GM12878 (cell line): ENCODE data around the gene GRIK1. TPM values are rescaled to one million over a fixed set of nuclear protein-coding genes. Genes with fewer than 3 reads are reported as not detected.

Experiments used
- ATAC-seq: fragments of 200-7000 bp; cut with Tn5 transposase; 3 replicates; pipeline ENCODE4 v1.9.1; 2020; ENCODE audit warnings: mild to moderate bottlenecking, moderate library complexity
- BruUV-seq: library from RNA; stranded (reverse); fragments of 400-500 nt; replicated peaks from 2 replicates; lab custom pipeline; 2021; lab: Mats Ljungman, UMichigan
- CTCF ChIA-PET: fragments of 300-600 bp; sonication (Branson Sonifier 250); formaldehyde crosslinking; extraction: SDS; loops from one replicate; lab custom pipeline; 2021; ENCODE audit warnings: inconsistent platforms; lab: Yijun Ruan, JAX
- POLR2A ChIA-PET: fragments of 350-600 bp; formaldehyde crosslinking; extraction: SDS; loops from one replicate; lab custom pipeline; 2021; ENCODE audit warnings: inconsistent platforms; lab: Charles Lee
- RAD21 ChIA-PET: fragments of 300-600 bp; sonication (Branson Sonifier 250); formaldehyde crosslinking; loops from one replicate; lab custom pipeline; 2023; ENCODE audit warnings: antibody characterized with exemption; ENCODE audit not compliant: unreplicated experiment; lab: Charles Lee
- SMC1A ChIA-PET: fragments of 300-600 bp; sonication (Branson Sonifier 250); formaldehyde crosslinking; loops from one replicate; lab custom pipeline; 2023; ENCODE audit not compliant: unreplicated experiment, uncharacterized antibody; lab: Charles Lee
- DNase-seq: peaks from one replicate; pipeline ENCODE4 v3.0.0-alpha.2; 2011; ENCODE audit warnings: low read depth, low spot score
- FAIRE-seq: peaks from 3 replicates; lab custom pipeline; 2011; peaks lifted over from hg19 to GRCh38; lab: Jason Lieb, UNC
- H2AFZ ChIP-seq: 2 replicates; pipeline ENCODE4 v1.6.0; 2011; ENCODE audit warnings: low read depth, low read length, control low read depth; ENCODE audit not compliant: control insufficient read depth
- H3K27ac ChIP-seq: 2 replicates; pipeline ENCODE4 v1.5.1; 2011; ENCODE audit warnings: control low read depth; ENCODE audit not compliant: control insufficient read depth, insufficient read depth
- H3K27me3 ChIP-seq, 2 experiments: replicated peaks in 1 of 2; 2 replicates each; pipeline versions ENCODE4 v1.6.0 to v1.6.1; 2011; ENCODE audit warnings: low read length in 1 of 2; ENCODE audit not compliant: control insufficient read depth in 2 of 2, insufficient read depth in 2 of 2
- H3K36me3 ChIP-seq, 2 experiments: 2 replicates each; pipeline ENCODE4 v1.5.1; 2011; ENCODE audit warnings: low read length in 1 of 2; ENCODE audit not compliant: control insufficient read depth in 2 of 2, insufficient read depth in 2 of 2
- H3K4me1 ChIP-seq: 2 replicates; pipeline ENCODE4 v1.6.1; 2011; ENCODE audit warnings: mild to moderate bottlenecking, low read length, moderate library complexity, mixed read lengths; ENCODE audit not compliant: control insufficient read depth, insufficient read depth
- H3K4me2 ChIP-seq: 2 replicates; pipeline ENCODE4 v1.6.0; 2011; ENCODE audit warnings: control low read depth; ENCODE audit not compliant: control insufficient read depth, insufficient read depth
- H3K4me3 ChIP-seq: fragments of 200-600 bp; sonication (generic); 2 replicates; pipeline ENCODE4 v1.5.1; 2016
- H3K79me2 ChIP-seq: 2 replicates; pipeline ENCODE4 v1.6.0; 2011; ENCODE audit warnings: low read length; ENCODE audit not compliant: control insufficient read depth, insufficient read depth
- H3K9ac ChIP-seq: 2 replicates; pipeline ENCODE4 v1.8.0; 2011; ENCODE audit warnings: low read length, control low read depth, mixed read lengths; ENCODE audit not compliant: control insufficient read depth, insufficient read depth
- H3K9me3 ChIP-seq: replicated peaks from 3 replicates; pipeline ENCODE4 v1.5.1; 2011; ENCODE audit warnings: mild to moderate bottlenecking, low read length; ENCODE audit not compliant: control insufficient read depth, insufficient read depth
- H4K20me1 ChIP-seq: 2 replicates; pipeline ENCODE4 v1.6.0; 2011; ENCODE audit not compliant: control insufficient read depth, insufficient read depth
- BHLHE40 ChIP-seq, 2 experiments: fragments of 450-650 bp in 1 of 2; IDR thresholded peaks; 2 replicates each; pipeline ENCODE4 v1.6.1; 2011 to 2017; ENCODE audit warnings: low read depth in 2 of 2, borderline replicate concordance in 1 of 2, improper control_type of control experiment in 1 of 2, low read length in 1 of 2, mild to moderate bottlenecking in 1 of 2
- CTCF ChIP-seq, 3 experiments: IDR thresholded peaks in 2 of 3; conservative IDR thresholded peaks in 1 of 3; 2 replicates each; pipeline ENCODE4 v1.5.1; 2011; ENCODE audit warnings: low read depth in 3 of 3, low read length in 3 of 3, mild to moderate bottlenecking in 3 of 3, control low read depth in 2 of 3, moderate library complexity in 2 of 3, inconsistent platforms in 1 of 3, mixed read lengths in 1 of 3; ENCODE audit not compliant: control insufficient read depth in 2 of 3, insufficient read depth in 1 of 3; ENCODE audit errors: extremely low read depth in 1 of 3
- HDGF ChIP-seq: fragments of 450-650 bp; IDR thresholded peaks from 2 replicates; pipeline ENCODE4 v1.6.1; 2016; ENCODE audit warnings: antibody characterized with exemption
- NKRF ChIP-seq: fragments of 450-650 bp; conservative IDR thresholded peaks from 2 replicates; pipeline ENCODE4 v1.6.1; 2017; ENCODE audit warnings: mild to moderate bottlenecking, moderate library complexity
- RAD21 ChIP-seq: IDR thresholded peaks from 2 replicates; pipeline ENCODE4 v1.6.1; 2011; ENCODE audit warnings: mild to moderate bottlenecking, low read depth, low read length, moderate library complexity; ENCODE audit not compliant: insufficient read depth
- REST ChIP-seq: IDR thresholded peaks from 2 replicates; pipeline ENCODE4 v1.6.1; 2012; ENCODE audit warnings: mild to moderate bottlenecking, low read depth, low read length
- SMARCA5 ChIP-seq: fragments of 450-650 bp; IDR thresholded peaks from 2 replicates; pipeline ENCODE4 v1.6.1; 2017; ENCODE audit warnings: mild to moderate bottlenecking
- SMC3 ChIP-seq: IDR thresholded peaks from 2 replicates; pipeline ENCODE4 v1.6.1; 2011; ENCODE audit warnings: low read length, improper control_type of control experiment, borderline replicate concordance
- TCF7 ChIP-seq: IDR thresholded peaks from 2 replicates; pipeline ENCODE4 v1.6.1; 2014; ENCODE audit warnings: antibody characterized with exemption, borderline replicate concordance
- YY1 ChIP-seq: IDR thresholded peaks from 2 replicates; pipeline ENCODE4 v1.6.1; 2011; ENCODE audit warnings: low read depth, mild to moderate bottlenecking, low read length
- WGBS: methylation state at CpG from one replicate; pipeline ENCODE4 v1.1.6; 2016; ENCODE audit warnings: low lambda C conversion rate; ENCODE audit not compliant: insufficient replicate concordance, insufficient coverage; ENCODE audit errors: missing lambda C conversion rate; 5-methylcytosine and 5-hydroxymethylcytosine counted together
- in situ Hi-C: fragments of 300-500 bp; cut with MboI; formaldehyde crosslinking; loops from 9 replicates; pipeline ENCODE4 v1.14.3; 2018; ENCODE audit warnings: mixed read lengths
- intact Hi-C: fragments of 100-400 bp; cut with micrococcal nuclease; formaldehyde crosslinking; loops from one replicate; pipeline ENCODE4 v1.14.2; 2022; ENCODE audit not compliant: unreplicated experiment
- polyA plus RNA-seq, 11 experiments: library from polyadenylated mRNA; depleted of rRNA in 4 of 11; unstranded in 6 of 11; stranded (reverse) in 5 of 11; fragments of >200 nt; fragmentation: Nextera tagmentation in 4 of 11; fragmentation: Illumina TruSeq in 1 of 11; extraction: Ambion mirVana in 4 of 11; extraction: Trizol in 1 of 11; gene quantifications; 1 replicate in 1 of 11; 2 replicates in 10 of 11; pipeline versions ENCODE4 v1.2.1 to v1.2.3, GENCODE V29; 2011 to 2016; ENCODE audit warnings: inconsistent platforms in 2 of 11, missing spikeins in 2 of 11, low read depth in 1 of 11
- total RNA-seq, 4 experiments: library from RNA; depleted of rRNA in 3 of 4; stranded (reverse); fragments of >200 nt in 3 of 4; fragmentation: Illumina TruSeq in 1 of 4; extraction: Trizol in 1 of 4; gene quantifications; 2 replicates each; pipeline versions ENCODE4 v1.2.1 to v1.2.3, GENCODE V29; 2013 to 2021

Gene GRIK1
- total and polyA plus RNA-seq, 10 of the 15 experiments (the other 5 are each of a cell fraction or from before 2014, with no cell fraction given) = 0.05 to 0.13 (median 0.09) TPM; not detected in 7

- peak; percentile 100 for ATAC-seq
- H3K9ac ChIP-seq = no peak overlapping the region
- peak; percentile 8 for DNase-seq
- RAD21 ChIA-PET = interaction anchor here (0.6 to 1.7 kb wide), 4 partner anchors 373 to 763 kb away, joined by 3 read pairs; no protein-coding TSS in a partner anchor
- H3K9me3 ChIP-seq = no peaks in the 10 kb centered on the region
- H3K4me1 ChIP-seq = no peaks in the 10 kb centered on the region
- TF ChIP-seq RAD21 = peak; percentile 90
- peak; percentile 47; the same call in 1 of the 2 replicates for TF ChIP-seq TCF7
- peak; percentile 33; the same call in 1 of the 2 replicates for TF ChIP-seq SMARCA5
- TF ChIP-seq BHLHE40 (IDR thresholded peaks at IDR 0.05; ENCODE audit: borderline replicate concordance in 1 of 2, low read depth in 2 of 2, low read length in 1 of 2) = 0 out of 4 replicates have a peak, but pooled peaks of 1 of the 2 experiments have one; percentile 21
- TF ChIP-seq HDGF = no peak
- peak; percentile 68 to 83 (median 77); a peak in 5 of 6 replicates for TF ChIP-seq CTCF (IDR thresholded peaks at IDR 0.05 in 2 of 3, conservative IDR thresholded peaks at IDR 0.05 in 1 of 3; ENCODE audit: control insufficient read depth in 2 of 3, extremely low read depth in 1 of 3, insufficient read depth in 1 of 3, low read depth in 3 of 3, low read length in 3 of 3)
- no peak for TF ChIP-seq NKRF
- TF ChIP-seq REST = no peak
- peak; percentile 52; the same call in 1 of the 2 replicates for TF ChIP-seq YY1
- TF ChIP-seq SMC3 = peak; percentile 92
- no peaks in the 10 kb centered on the region for H4K20me1 ChIP-seq
- H3K4me3 ChIP-seq = no peak overlapping the region
- no peaks in the 10 kb centered on the region for H3K36me3 ChIP-seq
- no peak overlapping the region for H3K4me2 ChIP-seq
- CTCF ChIA-PET = interaction anchor here (0.8 to 2.5 kb wide), 11 partner anchors 9 to 762 kb away, joined by 3 to 45 read pairs (median 4); no protein-coding TSS in a partner anchor
- POLR2A ChIA-PET = no interaction called here
- intact Hi-C loops (loop anchor here (1.0 kb wide), 1 partner anchor 373 kb away; no protein-coding TSS in a partner anchor), in situ Hi-C loops (loop anchor here (5.0 to 10.0 kb wide), 2 partner anchors 367 to 765 kb away; no protein-coding TSS in a partner anchor)
- 11% methylated on average over 6 of the region's 6 CpGs for WGBS
- peak; percentile 62 for FAIRE-seq
- no peaks in the 10 kb centered on the region for H3K27me3 ChIP-seq
- H3K27ac ChIP-seq = no peak overlapping the region
- SMC1A ChIA-PET = interaction anchor here (0.7 to 1.6 kb wide), 8 partner anchors 9 to 473 kb away, joined by 3 to 13 read pairs (median 4); no protein-coding TSS in a partner anchor
- H3K79me2 ChIP-seq = no peaks in the 10 kb centered on the region
- BruUV-seq = no TSS peak
- H2AFZ ChIP-seq = no peak overlapping the region
Observed at GRCh38 chr21:29849735-29850176, 90.0 kb downstream of the GRIK1 start.
